Measurements from ENCODE around the gene CTSH. TPM values are rescaled to one million over a fixed set of nuclear protein-coding genes. Genes with fewer than 3 reads are reported as not detected.

Gene CTSH
- total and polyA plus RNA-seq, 2 of the 13 experiments (the other 11 are each of a cell fraction or from before 2014, with no cell fraction given), result 265 to 653 TPM

- TF ChIP-seq UBTF (CRISPR knock-in tag; IDR thresholded peaks at IDR 0.05), result peak; percentile 79; the same call in 1 of the 2 replicates
- TF ChIP-seq ZNF816 (CRISPR knock-in tag; IDR thresholded peaks at IDR 0.05; ENCODE audit: borderline replicate concordance), result no peak
- TF ChIP-seq PRMT3 (CRISPR knock-in tag; IDR thresholded peaks at IDR 0.05; ENCODE audit: borderline replicate concordance, low read depth), result no peak; the same call in 1 of the 2 replicates
- TF ChIP-seq KMT2A (CRISPR knock-in tag; IDR thresholded peaks at IDR 0.05), result peak; percentile 38; the same call in 1 of the 2 replicates
- TF ChIP-seq ZSCAN21 (CRISPR knock-in tag; IDR thresholded peaks at IDR 0.05; ENCODE audit: borderline replicate concordance), result no peak
- peak; percentile 59; the same call in 1 of the 2 replicates for TF ChIP-seq MTA1 (CRISPR knock-in tag; IDR thresholded peaks at IDR 0.05; ENCODE audit: borderline replicate concordance)
- 0 out of 2 replicates have a peak, but pooled peaks have one; percentile 23 for TF ChIP-seq SKIL (CRISPR knock-in tag; IDR thresholded peaks at IDR 0.05; ENCODE audit: borderline replicate concordance)
- TF ChIP-seq KLF9 (CRISPR knock-in tag; IDR thresholded peaks at IDR 0.05; ENCODE audit: low read depth), result no peak
- TF ChIP-seq SIN3B (IDR thresholded peaks at IDR 0.05; ENCODE audit: low read length), result peak; percentile 58; the same call in 1 of the 2 replicates
- no peak for TF ChIP-seq MTERF4 (CRISPR knock-in tag; IDR thresholded peaks at IDR 0.05)
- TF ChIP-seq CREB1 (IDR thresholded peaks at IDR 0.05), result no peak
- peak; percentile 50 for TF ChIP-seq CREB1 (CRISPR knock-in tag; IDR thresholded peaks at IDR 0.05)
- TF ChIP-seq KMT2B (CRISPR knock-in tag; IDR thresholded peaks at IDR 0.05), result peak; percentile 39; the same call in 1 of the 2 replicates
- peak; percentile 61; the same call in 1 of the 2 replicates for TF ChIP-seq MEIS1 (CRISPR knock-in tag; IDR thresholded peaks at IDR 0.05; ENCODE audit: borderline replicate concordance)
- peak; percentile 55; the same call in 1 of the 2 replicates for TF ChIP-seq SIN3A (IDR thresholded peaks at IDR 0.05; ENCODE audit: borderline replicate concordance, low read depth, low read length)
- peak; percentile 49; the same call in 1 of the 2 replicates for TF ChIP-seq SALL1 (CRISPR knock-in tag; IDR thresholded peaks at IDR 0.05)
- no peak for TF ChIP-seq AHDC1 (CRISPR knock-in tag; IDR thresholded peaks at IDR 0.05; ENCODE audit: borderline replicate concordance)
These were observed 71.7 kb downstream of the CTSH start (continued) for GRCh38 chr15:78872972-78873792.
